K562 (cell line): ENCODE measurements around the gene BMI1. TPM values are rescaled to one million over a fixed set of nuclear protein-coding genes. Genes with fewer than 3 reads are reported as not detected.

Experiments used
- E2F3 ChIP-seq: fragments of 250-450 bp; sonication (Bioruptor Pico); IDR thresholded peaks from 2 replicates; pipeline ENCODE4 v1.4.0; 2020; ENCODE audit warnings: mild to moderate bottlenecking
- EGR1 ChIP-seq: fragments of 450-650 bp; conservative IDR thresholded peaks from 2 replicates; pipeline ENCODE4 v1.6.1; 2017; ENCODE audit warnings: mild to moderate bottlenecking
- ETS2 ChIP-seq: IDR thresholded peaks from 2 replicates; pipeline ENCODE4 v1.6.1; 2016; ENCODE audit warnings: borderline replicate concordance, missing genetic modification characterization, mild to moderate bottlenecking, moderate library complexity, missing compliant biosample characterization; ENCODE audit not compliant: poor library complexity, severe bottlenecking
- FOSL1 ChIP-seq: fragments of 200-800 bp; sonication (Bioruptor generic); conservative IDR thresholded peaks from 2 replicates; pipeline ENCODE4 v1.6.1; 2016; ENCODE audit warnings: missing genetic modification characterization, missing compliant biosample characterization
- FOXJ3 ChIP-seq: sonication (generic); formaldehyde crosslinking; IDR thresholded peaks from 2 replicates; pipeline ENCODE4 v1.4.0; 2020; ENCODE audit warnings: mild to moderate bottlenecking, missing genetic modification reagents
- HDAC3 ChIP-seq: fragments of 450-650 bp; IDR thresholded peaks from 2 replicates; pipeline ENCODE4 v1.6.1; 2018; ENCODE audit warnings: borderline replicate concordance, mild to moderate bottlenecking, moderate library complexity; ENCODE audit not compliant: partially characterized antibody
- KAT2B ChIP-seq: IDR thresholded peaks from one replicate; pipeline ENCODE4 v1.6.1; 2012; ENCODE audit warnings: low read depth, mild to moderate bottlenecking, control low read depth, inconsistent platforms, low read length, moderate library complexity
- LEF1 ChIP-seq: fragments of 450-650 bp; IDR thresholded peaks from 2 replicates; pipeline ENCODE4 v1.6.1; 2016; ENCODE audit warnings: mild to moderate bottlenecking
- MECOM ChIP-seq: fragments of 250-450 bp; sonication (Bioruptor Pico); IDR thresholded peaks from 2 replicates; pipeline ENCODE4 v1.8.0; 2022; ENCODE audit warnings: inconsistent platforms
- MXI1 ChIP-seq: IDR thresholded peaks from 2 replicates; pipeline ENCODE4 v1.6.1; 2011; ENCODE audit warnings: low read depth, mild to moderate bottlenecking, improper control_type of control experiment, low read length
- NFATC3 ChIP-seq: fragments of 450-650 bp; IDR thresholded peaks from 2 replicates; pipeline ENCODE4 v1.6.1; 2017; ENCODE audit warnings: mild to moderate bottlenecking
- NONO ChIP-seq, 2 experiments: fragments of 200-400 bp in 1 of 2; fragments of 450-650 bp in 1 of 2; formaldehyde crosslinking in 1 of 2; IDR thresholded peaks; 2 replicates each; pipeline ENCODE4 v1.6.1; 2017; ENCODE audit warnings: low read depth in 2 of 2, mild to moderate bottlenecking in 2 of 2, moderate library complexity in 2 of 2, low read length in 1 of 2
- NRF1 ChIP-seq, 2 experiments: fragments of 450-650 bp; IDR thresholded peaks in 1 of 2; conservative IDR thresholded peaks in 1 of 2; 2 replicates each; pipeline ENCODE4 v1.6.1; 2014; ENCODE audit warnings: mild to moderate bottlenecking in 2 of 2
- PYGO2 ChIP-seq: fragments of 450-650 bp; IDR thresholded peaks from 2 replicates; pipeline ENCODE4 v1.6.1; 2016; ENCODE audit warnings: mild to moderate bottlenecking, missing genetic modification characterization, moderate library complexity, missing compliant biosample characterization
- RB1 ChIP-seq: fragments of 450-650 bp; IDR thresholded peaks from 2 replicates; pipeline ENCODE4 v1.6.1; 2017; ENCODE audit warnings: low read depth, mild to moderate bottlenecking
- RBM25 ChIP-seq: fragments of 200-400 bp; formaldehyde crosslinking; IDR thresholded peaks from 2 replicates; pipeline ENCODE4 v1.6.1; 2018; ENCODE audit warnings: low read length, low read depth, moderate library complexity; ENCODE audit not compliant: severe bottlenecking
- SIN3A ChIP-seq, 2 experiments: fragments of 150-350 bp in 1 of 2; IDR thresholded peaks; 2 replicates each; pipeline ENCODE4 v1.6.1; 2011 to 2016; ENCODE audit warnings: borderline replicate concordance in 2 of 2, low read depth in 2 of 2, low read length in 2 of 2, mild to moderate bottlenecking in 2 of 2, moderate library complexity in 2 of 2; ENCODE audit not compliant: control insufficient read depth in 1 of 2
- SP2 ChIP-seq: IDR thresholded peaks from 2 replicates; pipeline ENCODE4 v1.6.1; 2011; ENCODE audit warnings: mild to moderate bottlenecking, low read depth, low read length, moderate library complexity; ENCODE audit not compliant: poor library complexity, severe bottlenecking; ENCODE audit errors: extremely low read depth
- STAT5B ChIP-seq: fragments of 250-450 bp; sonication (Bioruptor Pico); IDR thresholded peaks from 2 replicates; pipeline ENCODE4 v1.8.0; 2021; ENCODE audit warnings: mild to moderate bottlenecking, inconsistent platforms
- TBL1XR1 ChIP-seq, 2 experiments: IDR thresholded peaks; 2 replicates each; pipeline ENCODE4 v1.6.1; 2012; ENCODE audit warnings: improper control_type of control experiment in 2 of 2, low read length in 2 of 2, mild to moderate bottlenecking in 1 of 2
- ZNF133 ChIP-seq: fragments of 250-450 bp; sonication (Bioruptor Pico); IDR thresholded peaks from 2 replicates; pipeline ENCODE4 v1.4.0; 2020; ENCODE audit warnings: mild to moderate bottlenecking
- ZNF140 ChIP-seq: fragments of 250-450 bp; sonication (Bioruptor Pico); IDR thresholded peaks from 2 replicates; pipeline ENCODE4 v1.8.0; 2021; ENCODE audit warnings: moderate library complexity, mild to moderate bottlenecking, inconsistent platforms
- ZNF444 ChIP-seq: fragments of 250-450 bp; sonication (Bioruptor Pico); IDR thresholded peaks from 2 replicates; pipeline ENCODE4 v1.4.0; 2020; ENCODE audit warnings: mild to moderate bottlenecking, moderate library complexity
- ZNF668 ChIP-seq: fragments of 250-450 bp; sonication (Bioruptor Pico); IDR thresholded peaks from 2 replicates; pipeline ENCODE4 v1.8.0; 2022; ENCODE audit warnings: mild to moderate bottlenecking, inconsistent platforms
- ZNF79 ChIP-seq: fragments of 250-450 bp; sonication (Bioruptor Pico); IDR thresholded peaks from 2 replicates; pipeline ENCODE4 v1.4.0; 2020; ENCODE audit warnings: low read depth, mild to moderate bottlenecking, moderate library complexity
- polyA plus RNA-seq, 8 experiments: library from polyadenylated mRNA; depleted of rRNA in 4 of 8; stranded (reverse) in 5 of 8; unstranded in 3 of 8; fragments of >200 nt; fragmentation: Nextera tagmentation in 2 of 8; fragmentation: Illumina TruSeq in 1 of 8; extraction: Ambion mirVana in 2 of 8; extraction: Trizol in 1 of 8; gene quantifications; 2 replicates each; pipeline versions ENCODE4 v1.2.1 to v1.2.3, GENCODE V29; 2011 to 2014; ENCODE audit warnings: inconsistent platforms in 1 of 8, missing spikeins in 1 of 8
- total RNA-seq, 7 experiments: library from RNA; depleted of rRNA in 6 of 7; stranded (reverse); fragments of >200 nt in 6 of 7; fragmentation: Illumina TruSeq in 2 of 7; extraction: Trizol in 2 of 7; gene quantifications; 2 replicates each; pipeline versions ENCODE4 v1.2.1 to v1.2.3, GENCODE V29; 2011 to 2021; ENCODE audit warnings: low replicate concordance in 1 of 7
- TF ChIP-seq, protein P1 (sequence below), 2 experiments: IDR thresholded peaks; 2 replicates each; pipeline ENCODE4 v1.6.1; 2012; ENCODE audit warnings: improper control_type of control experiment in 2 of 2, low read depth in 2 of 2, low read length in 2 of 2, borderline replicate concordance in 1 of 2
- TF ChIP-seq, protein P2 (sequence below): fragments of 250-450 bp; sonication (Bioruptor Pico); IDR thresholded peaks from 2 replicates; pipeline ENCODE4 v1.8.0; 2022; ENCODE audit warnings: moderate library complexity, mild to moderate bottlenecking, inconsistent platforms

Gene BMI1
- total and polyA plus RNA-seq, 9 of the 15 experiments (the other 6 are each of a cell fraction or from before 2014, with no cell fraction given) = 21.4 to 103 (median 70.8) TPM

DNA sequence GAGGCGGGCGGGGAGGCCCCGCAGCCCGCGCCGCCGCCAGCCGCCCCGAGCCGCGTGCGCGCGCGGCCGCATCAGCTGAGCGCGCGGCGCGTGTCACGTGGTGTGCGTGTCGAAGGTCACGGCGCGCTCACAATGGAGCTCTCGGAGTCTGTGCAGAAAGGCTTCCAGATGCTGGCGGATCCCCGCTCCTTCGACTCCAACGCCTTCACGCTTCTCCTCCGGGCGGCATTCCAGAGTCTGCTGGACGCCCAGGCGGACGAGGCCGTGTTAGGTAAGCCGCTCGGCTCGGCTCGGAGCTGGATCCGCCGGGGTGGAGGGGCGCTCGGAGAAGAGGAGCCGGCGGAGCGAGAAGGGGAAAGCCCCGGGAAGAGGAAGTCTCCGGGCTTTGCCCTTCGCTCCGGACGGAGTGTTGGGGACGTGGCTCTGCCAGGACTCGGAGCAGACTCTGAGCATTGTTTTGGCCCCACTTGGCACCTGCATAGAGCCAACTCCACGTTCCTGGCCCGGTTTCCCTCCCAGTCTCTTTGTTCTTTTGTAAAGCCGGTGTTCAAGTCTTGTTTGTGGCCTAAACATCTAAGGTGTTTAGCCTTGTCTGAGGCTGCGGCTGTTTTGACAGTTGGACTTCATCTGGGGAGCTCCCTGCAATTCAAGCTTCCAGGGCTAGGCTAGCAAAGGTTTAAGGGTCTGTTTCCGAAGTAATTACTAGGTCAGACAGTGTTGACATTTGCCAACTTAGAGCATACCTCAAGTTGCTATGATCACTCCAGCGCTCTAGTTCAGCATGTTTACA is 4.4 kb upstream of the BMI1 start, which contains the start of gene COMMD3 (continued):
- TF ChIP-seq MECOM (CRISPR knock-in tag) = no peak
- no peak for TF ChIP-seq RBM25
- TF ChIP-seq NFATC3 = no peak
- TF ChIP-seq SP2 = no peak
- TF ChIP-seq E2F3 (CRISPR knock-in tag) = no peak
- no peak for TF ChIP-seq ZNF668 (CRISPR knock-in tag)
- no peak for TF ChIP-seq PYGO2 (tag)
- TF ChIP-seq EGR1 = no peak
- no peak for TF ChIP-seq ETS2
- no peak for TF ChIP-seq ZNF79 (CRISPR knock-in tag)
- TF ChIP-seq STAT5B (CRISPR knock-in tag) = no peak
- no peak for TF ChIP-seq KAT2B
- TF ChIP-seq, protein P1, sequence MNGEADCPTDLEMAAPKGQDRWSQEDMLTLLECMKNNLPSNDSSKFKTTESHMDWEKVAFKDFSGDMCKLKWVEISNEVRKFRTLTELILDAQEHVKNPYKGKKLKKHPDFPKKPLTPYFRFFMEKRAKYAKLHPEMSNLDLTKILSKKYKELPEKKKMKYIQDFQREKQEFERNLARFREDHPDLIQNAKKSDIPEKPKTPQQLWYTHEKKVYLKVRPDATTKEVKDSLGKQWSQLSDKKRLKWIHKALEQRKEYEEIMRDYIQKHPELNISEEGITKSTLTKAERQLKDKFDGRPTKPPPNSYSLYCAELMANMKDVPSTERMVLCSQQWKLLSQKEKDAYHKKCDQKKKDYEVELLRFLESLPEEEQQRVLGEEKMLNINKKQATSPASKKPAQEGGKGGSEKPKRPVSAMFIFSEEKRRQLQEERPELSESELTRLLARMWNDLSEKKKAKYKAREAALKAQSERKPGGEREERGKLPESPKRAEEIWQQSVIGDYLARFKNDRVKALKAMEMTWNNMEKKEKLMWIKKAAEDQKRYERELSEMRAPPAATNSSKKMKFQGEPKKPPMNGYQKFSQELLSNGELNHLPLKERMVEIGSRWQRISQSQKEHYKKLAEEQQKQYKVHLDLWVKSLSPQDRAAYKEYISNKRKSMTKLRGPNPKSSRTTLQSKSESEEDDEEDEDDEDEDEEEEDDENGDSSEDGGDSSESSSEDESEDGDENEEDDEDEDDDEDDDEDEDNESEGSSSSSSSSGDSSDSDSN (IDR thresholded peaks at IDR 0.05; ENCODE audit: borderline replicate concordance in 1 of 2, low read depth in 2 of 2, low read length in 2 of 2) = peak; percentile 90 to 93; a peak in 3 of 4 replicates
- TF ChIP-seq ZNF140 = no peak
- TF ChIP-seq LEF1 = no peak
- no peak; the same call in 1 of the 2 replicates for TF ChIP-seq RB1
- no peak for TF ChIP-seq ZNF133 (CRISPR knock-in tag)
- no peak for TF ChIP-seq ZNF444 (CRISPR knock-in tag)
- TF ChIP-seq NRF1 (conservative IDR thresholded peaks at IDR 0.05 in 1 of 2, IDR thresholded peaks at IDR 0.05 in 1 of 2) = peak; percentile 71 to 79
- no peak; a peak in 1 of 4 replicates for TF ChIP-seq NONO (IDR thresholded peaks at IDR 0.05; ENCODE audit: low read depth in 2 of 2, low read length in 1 of 2)
- peak in 1 of 2 experiments; percentile 78; a peak in 1 of 4 replicates for TF ChIP-seq SIN3A (IDR thresholded peaks at IDR 0.05; ENCODE audit: borderline replicate concordance in 2 of 2, control insufficient read depth in 1 of 2, low read depth in 2 of 2, low read length in 2 of 2)
- TF ChIP-seq, protein P2, sequence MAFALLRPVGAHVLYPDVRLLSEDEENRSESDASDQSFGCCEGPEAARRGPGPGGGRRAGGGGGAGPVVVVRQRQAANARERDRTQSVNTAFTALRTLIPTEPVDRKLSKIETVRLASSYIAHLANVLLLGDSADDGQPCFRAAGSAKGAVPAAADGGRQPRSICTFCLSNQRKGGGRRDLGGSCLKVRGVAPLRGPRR = no peak
- TF ChIP-seq FOSL1 (tag) = peak; percentile 52
- TF ChIP-seq TBL1XR1 (IDR thresholded peaks at IDR 0.05; ENCODE audit: low read length in 2 of 2) = no peak
- TF ChIP-seq MXI1 = 0 out of 2 replicates have a peak, but pooled peaks have one; percentile 14
- no peak for TF ChIP-seq HDAC3
- TF ChIP-seq FOXJ3 (CRISPR knock-in tag) = no peak
